Astrocyte (in vitro differentiated cells and primary cell): ENCODE data around the gene MOSPD3. TPM values are rescaled to one million over a fixed set of nuclear protein-coding genes. Genes with fewer than 3 reads are reported as not detected.

Source experiments
- DNase-seq: peaks from one replicate; pipeline ENCODE4 v3.0.0-alpha.2; 2010; ENCODE audit warnings: low read depth
- FAIRE-seq: peaks from 2 replicates; lab custom pipeline; 2011; peaks lifted over from hg19 to GRCh38; lab: Jason Lieb, UNC
- H2AFZ ChIP-seq: 2 replicates; pipeline ENCODE4 v1.6.0; 2012; ENCODE audit warnings: low read depth, low read length, inconsistent platforms
- H3K27ac ChIP-seq: 2 replicates; pipeline ENCODE4 v1.5.1; 2011; ENCODE audit warnings: low read depth, low read length, inconsistent platforms
- H3K27me3 ChIP-seq: 2 replicates; pipeline ENCODE4 v1.6.0; 2011; ENCODE audit warnings: low read length, inconsistent platforms; ENCODE audit not compliant: insufficient read depth
- H3K36me3 ChIP-seq: 2 replicates; pipeline ENCODE4 v1.5.1; 2011; ENCODE audit warnings: low read length, inconsistent platforms; ENCODE audit not compliant: insufficient read depth
- H3K4me1 ChIP-seq: 2 replicates; pipeline ENCODE4 v1.5.1; 2011; ENCODE audit warnings: low read length, inconsistent platforms; ENCODE audit not compliant: insufficient read depth
- H3K4me2 ChIP-seq: 2 replicates; pipeline ENCODE4 v1.6.0; 2012; ENCODE audit warnings: low read length, inconsistent platforms
- H3K4me3 ChIP-seq: 2 replicates; pipeline ENCODE4 v1.5.1; 2011; ENCODE audit warnings: low read depth, mild to moderate bottlenecking, low read length, inconsistent platforms; ENCODE audit not compliant: insufficient read depth
- H3K79me2 ChIP-seq: 2 replicates; pipeline ENCODE4 v1.6.0; 2012; ENCODE audit warnings: mild to moderate bottlenecking, low read length, inconsistent platforms; ENCODE audit not compliant: insufficient read depth
- H3K9ac ChIP-seq: 2 replicates; pipeline ENCODE4 v1.6.0; 2012; ENCODE audit warnings: mild to moderate bottlenecking, low read length, inconsistent platforms
- H3K9me3 ChIP-seq: 2 replicates; pipeline ENCODE4 v1.5.1; 2012; ENCODE audit warnings: low read depth, mild to moderate bottlenecking, low read length, inconsistent platforms; ENCODE audit not compliant: insufficient read depth
- H4K20me1 ChIP-seq: 2 replicates; pipeline ENCODE4 v1.6.0; 2012; ENCODE audit warnings: low read length, inconsistent platforms; ENCODE audit not compliant: insufficient read depth
- H3K27ac Mint-ChIP-seq: one replicate; pipeline ENCODE4 v1.8.0; 2021; ENCODE audit warnings: mild to moderate bottlenecking, mixed read lengths; ENCODE audit not compliant: unreplicated experiment
- H3K27me3 Mint-ChIP-seq: one replicate; pipeline ENCODE4 v1.8.0; 2021; ENCODE audit warnings: low read depth, mixed read lengths; ENCODE audit not compliant: unreplicated experiment
- H3K36me3 Mint-ChIP-seq: one replicate; pipeline ENCODE4 v1.8.0; 2021; ENCODE audit warnings: low read depth, mixed read lengths; ENCODE audit not compliant: unreplicated experiment
- H3K4me1 Mint-ChIP-seq: one replicate; pipeline ENCODE4 v1.8.0; 2021; ENCODE audit warnings: low read depth, mixed read lengths; ENCODE audit not compliant: unreplicated experiment
- H3K4me3 Mint-ChIP-seq: one replicate; pipeline ENCODE4 v1.8.0; 2021; ENCODE audit warnings: mild to moderate bottlenecking, moderate library complexity, mixed read lengths; ENCODE audit not compliant: unreplicated experiment
- H3K9me3 Mint-ChIP-seq: one replicate; pipeline ENCODE4 v1.8.0; 2021; ENCODE audit warnings: mild to moderate bottlenecking, mixed read lengths; ENCODE audit not compliant: unreplicated experiment
- CTCF ChIP-seq: IDR thresholded peaks from 2 replicates; pipeline ENCODE4 v1.5.1; 2011; ENCODE audit warnings: low read depth, mild to moderate bottlenecking, inconsistent platforms, low read length, moderate library complexity; ENCODE audit not compliant: insufficient read depth
- EZH2 ChIP-seq: IDR thresholded peaks from 2 replicates; pipeline ENCODE4 v1.6.1; 2012; ENCODE audit warnings: mild to moderate bottlenecking, low read length, inconsistent platforms; ENCODE audit not compliant: insufficient read depth
- total RNA-seq: library from RNA; stranded (reverse); gene quantifications from 2 replicates; pipeline ENCODE4 v1.2.1, GENCODE V29; 2021

The MOSPD3 gene
- total RNA-seq, 1 donor from 2014 or later: 18.8 TPM

GRCh38 chr7:100566018-100566531, 46.3 kb upstream of the MOSPD3 start:
- peaks cover 18% of the 10 kb centered on the region for H3K4me1 ChIP-seq
- no peak overlapping the region for H3K9ac ChIP-seq
- H3K27me3 ChIP-seq: no peaks in the 10 kb centered on the region
- no peak overlapping the region for H3K27ac Mint-ChIP-seq
- H3K4me3 Mint-ChIP-seq: no peak overlapping the region
- H3K9me3 Mint-ChIP-seq: no peaks in the 10 kb centered on the region
- H3K36me3 Mint-ChIP-seq: peaks cover 2% of the 10 kb centered on the region
- no peak overlapping the region for H3K4me2 ChIP-seq
- no peaks in the 10 kb centered on the region for H3K4me1 Mint-ChIP-seq
- no peaks in the 10 kb centered on the region for H3K36me3 ChIP-seq
- H2AFZ ChIP-seq: no peak overlapping the region
- H3K4me3 ChIP-seq: no peak overlapping the region
- no peaks in the 10 kb centered on the region for H4K20me1 ChIP-seq
- H3K27me3 Mint-ChIP-seq: peaks cover 3% of the 10 kb centered on the region
- H3K27ac ChIP-seq: no peak overlapping the region
- FAIRE-seq (no peak), DNase-seq (no peak)
- H3K9me3 ChIP-seq: no peaks in the 10 kb centered on the region
- no peaks in the 10 kb centered on the region for H3K79me2 ChIP-seq
- TF ChIP-seq CTCF (no peak), EZH2 (no peak)

- Mint-ChIP-seq H3K27ac (no peak overlapping the region), H3K4me1 (peaks cover 6% of the 10 kb centered on the region), H3K27me3 (peaks cover 5% of the 10 kb centered on the region), H3K36me3 (peaks cover 2% of the 10 kb centered on the region), H3K9me3 (no peaks in the 10 kb centered on the region), H3K4me3 (no peak overlapping the region)
- no peak overlapping the region for H3K4me2 ChIP-seq
- no peak overlapping the region for H3K9ac ChIP-seq
- no peaks in the 10 kb centered on the region for H3K79me2 ChIP-seq
- FAIRE-seq (no peak), DNase-seq (no peak)
- no peaks in the 10 kb centered on the region for H4K20me1 ChIP-seq
- no peaks in the 10 kb centered on the region for H3K36me3 ChIP-seq
- TF ChIP-seq EZH2: no peak
- TF ChIP-seq CTCF: no peak
- H2AFZ ChIP-seq: no peak overlapping the region
- peaks cover 29% of the 10 kb centered on the region for H3K4me1 ChIP-seq
- no peaks in the 10 kb centered on the region for H3K27me3 ChIP-seq
- no peak overlapping the region for H3K27ac ChIP-seq
- H3K9me3 ChIP-seq: no peaks in the 10 kb centered on the region
- no peak overlapping the region for H3K4me3 ChIP-seq
Observed at GRCh38 chr7:100567031-100567730, 45.2 kb upstream of the MOSPD3 start.

GRCh38 chr7:100567751-100568175, 44.6 kb upstream of the MOSPD3 start:
- no peaks in the 10 kb centered on the region for H3K27me3 ChIP-seq
- peaks cover 2% of the 10 kb centered on the region for H3K36me3 Mint-ChIP-seq

More at GRCh38 chr7:100567751-100568175, 44.6 kb upstream of the MOSPD3 start:
- H3K4me2 ChIP-seq: no peak overlapping the region
- H3K9me3 ChIP-seq: no peaks in the 10 kb centered on the region
- TF ChIP-seq EZH2: no peak
- TF ChIP-seq CTCF: no peak
- no peak overlapping the region for H3K27ac ChIP-seq
- peaks cover 29% of the 10 kb centered on the region for H3K4me1 ChIP-seq
- no peaks in the 10 kb centered on the region for H3K79me2 ChIP-seq
- no peak overlapping the region for H3K4me3 ChIP-seq
- no peaks in the 10 kb centered on the region for H3K36me3 ChIP-seq
- peaks cover 6% of the 10 kb centered on the region for H3K4me1 Mint-ChIP-seq
- H3K4me3 Mint-ChIP-seq: no peak overlapping the region
- H3K9ac ChIP-seq: no peak overlapping the region
- no peak overlapping the region for H3K27ac Mint-ChIP-seq
- H2AFZ ChIP-seq: no peak overlapping the region
- H3K9me3 Mint-ChIP-seq: no peaks in the 10 kb centered on the region
- H3K27me3 Mint-ChIP-seq: peaks cover 6% of the 10 kb centered on the region
- H4K20me1 ChIP-seq: no peaks in the 10 kb centered on the region
- no peak for FAIRE-seq
- DNase-seq: no peak
